GM19455 (cell line): ENCODE data around the gene SPRYD3.
"Not testable (repeated sequence)": the region's sequence is repeated elsewhere in the genome, so short reads cannot be mapped to it uniquely, and the experiment has no call there.

ENCODE experiments used
- ATAC-seq: cut with Tn5 transposase; IDR thresholded peaks from one replicate; pipeline ENCODE4 v1.9.1; 2021; ENCODE audit not compliant: unreplicated experiment

Gene SPRYD3

DNA sequence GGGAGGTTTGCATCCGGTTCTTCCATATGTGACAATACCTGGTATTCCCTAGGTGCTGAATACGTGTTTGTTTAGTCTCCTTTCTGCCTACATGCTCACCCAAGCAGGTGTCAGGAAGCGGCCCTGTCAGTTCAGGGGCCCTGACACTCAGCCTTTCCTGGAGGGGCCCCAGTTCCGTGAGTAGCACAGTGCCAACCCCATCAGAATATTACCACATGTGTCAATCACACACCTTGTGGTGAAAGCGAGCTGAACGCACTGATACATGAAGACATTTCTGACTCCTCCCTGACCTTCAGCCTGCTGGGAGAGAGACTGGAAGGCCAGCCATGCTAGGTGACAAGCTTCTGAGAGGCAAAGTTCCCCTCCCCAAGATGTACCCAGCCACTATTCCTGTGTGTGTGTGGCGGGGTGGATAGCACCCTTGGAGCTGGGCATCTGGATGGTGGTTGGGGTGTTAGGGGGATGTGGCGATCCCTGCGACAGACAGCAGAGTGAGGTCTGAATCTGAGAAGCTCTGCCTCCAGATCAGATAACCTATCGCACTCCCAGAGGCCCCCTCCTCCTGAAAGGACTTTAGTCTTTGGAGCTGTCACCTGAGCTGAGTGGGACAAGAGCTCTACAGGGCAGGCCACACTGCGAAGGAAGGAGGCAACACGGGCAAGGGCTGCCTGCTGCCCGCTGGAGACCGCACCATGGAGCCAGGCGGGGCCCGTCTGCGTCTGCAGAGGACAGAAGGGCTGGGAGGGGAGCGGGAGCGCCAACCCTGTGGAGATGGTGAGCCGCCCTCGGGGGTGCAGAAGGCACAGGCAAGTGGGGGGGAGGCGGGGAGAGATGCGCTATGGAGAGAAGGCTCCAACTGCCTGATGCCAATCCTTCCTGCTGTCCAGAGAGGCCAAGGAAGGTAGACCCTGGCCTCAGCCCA lies 24.0 kb upstream of the SPRYD3 start, which contains the start of gene SOAT2:
TSS of gene SOAT2 (plus strand) at position 604 of the 925 bp plus-strand sequence. CDS start at position 696, 92 bp downstream.
- ATAC-seq, result no peak

DNA sequence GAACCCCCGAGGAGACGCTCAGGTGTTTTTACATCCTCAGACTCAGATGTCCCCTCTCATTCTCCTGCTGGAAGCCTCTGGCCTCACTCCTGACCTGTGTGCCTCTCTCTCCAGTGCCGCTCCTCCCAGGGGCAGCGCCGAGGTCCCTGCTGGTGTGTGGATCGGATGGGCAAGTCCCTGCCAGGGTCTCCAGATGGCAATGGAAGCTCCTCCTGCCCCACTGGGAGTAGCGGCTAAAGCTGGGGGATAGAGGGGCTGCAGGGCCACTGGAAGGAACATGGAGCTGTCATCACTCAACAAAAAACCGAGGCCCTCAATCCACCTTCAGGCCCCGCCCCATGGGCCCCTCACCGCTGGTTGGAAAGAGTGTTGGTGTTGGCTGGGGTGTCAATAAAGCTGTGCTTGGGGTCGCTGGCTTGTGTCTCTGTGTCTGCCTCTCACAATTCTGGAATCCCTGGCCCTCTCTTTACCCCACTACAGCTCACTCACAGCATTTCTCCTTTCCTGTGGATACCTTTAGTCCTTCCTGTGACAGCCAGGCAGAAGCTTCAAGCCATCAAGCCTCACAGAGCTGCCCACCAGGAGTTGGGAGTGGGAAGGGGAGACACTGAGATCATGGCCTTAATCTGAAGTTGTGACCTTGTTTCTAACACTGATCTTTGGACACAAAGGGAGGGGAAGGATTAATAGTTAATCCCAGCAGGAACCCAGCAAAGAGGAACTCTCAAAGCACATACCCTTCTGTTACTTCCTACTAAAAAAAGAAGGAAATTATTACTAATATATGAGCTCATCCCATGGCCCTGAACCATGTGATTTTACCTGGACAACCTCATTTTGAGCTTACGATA lies 23.0 kb upstream of the SPRYD3 start:
- ATAC-seq, result no peak

DNA sequence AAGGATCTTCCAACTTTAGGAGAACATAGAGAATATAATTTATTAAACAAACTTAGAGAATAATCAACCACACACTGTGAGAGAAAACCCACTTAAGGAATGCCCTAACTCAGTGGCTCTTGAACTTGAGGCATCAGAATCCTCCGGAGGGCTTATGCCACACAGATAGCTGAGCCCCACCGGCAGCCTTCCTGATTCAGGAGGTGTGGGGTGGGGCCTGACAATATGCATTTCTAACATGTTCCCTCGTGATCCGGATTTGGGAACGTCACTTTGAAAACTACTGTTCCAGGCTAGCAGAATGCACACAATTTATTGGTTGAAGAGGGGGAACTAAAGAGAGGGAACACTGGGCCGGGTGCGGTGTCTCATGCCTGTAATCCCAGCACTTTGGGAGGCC lies 22.1 kb upstream of the SPRYD3 start:
- ATAC-seq, result no peak

DNA sequence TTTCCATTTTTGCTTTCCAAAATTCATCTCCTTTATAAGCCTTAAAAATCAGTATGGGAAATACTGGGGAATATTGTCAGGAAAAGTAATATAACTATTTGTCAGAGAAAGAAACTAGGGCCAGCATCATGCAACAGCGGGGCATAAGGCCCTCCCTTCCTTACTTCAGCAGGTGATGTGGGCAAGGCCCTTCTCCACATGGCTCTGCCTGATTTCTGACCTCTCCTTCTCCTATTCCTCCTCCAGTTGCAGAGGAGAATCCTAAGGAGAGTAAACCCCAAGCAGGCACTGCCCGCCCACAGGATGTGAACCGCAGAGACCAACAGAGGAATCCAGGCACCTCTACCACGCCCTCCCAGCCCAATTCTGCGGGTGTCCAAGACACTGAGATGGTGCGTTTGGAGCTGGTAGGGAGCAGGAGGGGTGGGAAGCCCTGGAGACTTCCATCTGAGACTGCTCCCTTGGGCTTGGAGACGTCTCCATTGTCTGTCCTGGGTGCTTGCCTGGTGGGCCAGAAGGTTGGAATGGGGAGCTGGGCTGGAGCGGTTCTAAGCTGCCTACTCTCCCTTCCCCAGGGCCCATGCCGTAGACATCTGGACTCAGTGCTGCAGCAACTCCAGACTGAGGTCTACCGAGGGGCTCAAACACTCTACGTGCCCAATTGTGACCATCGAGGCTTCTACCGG lies 21.4 kb upstream of the SPRYD3 start:
- ATAC-seq, result no peak

DNA sequence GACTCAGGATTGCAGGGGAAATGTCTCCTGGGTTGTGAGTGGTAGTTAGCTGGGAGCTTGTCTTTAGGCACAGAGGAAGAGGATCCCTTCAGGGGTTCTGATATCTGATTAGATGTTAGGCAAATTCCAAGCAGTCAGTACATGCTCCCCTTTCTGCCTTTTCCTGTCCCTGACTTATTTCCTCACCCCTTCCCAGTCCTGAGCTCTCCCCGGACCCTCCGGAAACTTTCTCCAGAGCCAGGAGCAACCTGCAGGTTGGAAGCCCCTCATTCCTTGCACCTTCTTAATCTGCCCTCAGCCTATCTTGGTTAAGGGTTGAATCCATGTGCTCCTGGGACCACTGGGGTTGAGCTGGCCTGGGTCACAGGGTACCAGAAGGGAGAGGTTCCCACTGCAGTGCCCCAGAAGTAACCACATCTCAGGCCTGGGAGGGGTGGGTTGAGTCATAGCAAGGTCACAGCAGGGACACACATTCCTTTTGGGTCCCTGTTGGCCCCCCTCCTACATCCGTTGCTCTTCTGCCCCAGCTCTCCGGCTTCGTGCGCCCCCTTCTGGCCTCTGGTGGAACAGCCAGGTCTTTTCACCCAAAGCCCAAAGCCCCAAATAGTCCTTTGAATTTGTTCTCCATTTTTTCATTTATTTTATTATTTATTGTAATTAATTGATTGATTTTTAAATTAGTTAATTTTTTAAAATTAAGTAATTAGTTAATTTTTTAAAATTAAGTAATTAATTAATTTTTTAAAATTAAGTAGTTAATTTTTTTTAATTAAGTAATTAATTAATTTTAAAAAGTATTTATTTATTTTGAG lies 20.1 kb upstream of the SPRYD3 start:
- ATAC-seq, result no peak

DNA sequence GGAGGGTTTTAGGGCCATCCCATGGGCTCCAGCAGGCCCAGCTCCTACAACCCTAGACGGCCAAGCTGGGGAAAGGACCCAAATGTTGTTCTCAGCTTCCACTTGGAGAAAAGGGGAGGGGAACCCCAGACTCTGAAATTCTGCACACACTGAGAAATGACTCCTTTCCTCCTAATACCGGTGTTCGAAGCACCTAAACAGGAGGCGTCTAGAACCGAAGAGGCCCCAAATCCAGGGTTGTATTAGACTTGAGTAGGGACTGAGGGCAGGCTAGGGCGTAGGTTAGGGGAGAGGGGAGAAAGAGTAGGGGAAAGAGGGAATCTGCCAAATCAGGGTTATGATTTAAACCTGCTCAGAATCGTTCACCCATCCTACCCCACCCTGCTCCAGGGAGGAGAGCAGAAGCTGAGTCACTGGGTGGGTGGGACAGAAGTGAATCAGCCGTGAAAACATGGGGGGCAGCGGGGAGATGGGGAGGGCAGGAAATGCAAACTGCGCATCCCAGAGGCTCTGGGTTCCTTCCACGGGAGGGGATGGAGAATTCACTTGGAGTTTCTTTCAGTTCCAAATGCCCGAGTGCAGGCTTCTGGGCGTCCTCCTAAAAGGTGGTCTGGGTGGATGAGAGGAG lies 19.3 kb upstream of the SPRYD3 start:
- ATAC-seq, result no peak

DNA sequence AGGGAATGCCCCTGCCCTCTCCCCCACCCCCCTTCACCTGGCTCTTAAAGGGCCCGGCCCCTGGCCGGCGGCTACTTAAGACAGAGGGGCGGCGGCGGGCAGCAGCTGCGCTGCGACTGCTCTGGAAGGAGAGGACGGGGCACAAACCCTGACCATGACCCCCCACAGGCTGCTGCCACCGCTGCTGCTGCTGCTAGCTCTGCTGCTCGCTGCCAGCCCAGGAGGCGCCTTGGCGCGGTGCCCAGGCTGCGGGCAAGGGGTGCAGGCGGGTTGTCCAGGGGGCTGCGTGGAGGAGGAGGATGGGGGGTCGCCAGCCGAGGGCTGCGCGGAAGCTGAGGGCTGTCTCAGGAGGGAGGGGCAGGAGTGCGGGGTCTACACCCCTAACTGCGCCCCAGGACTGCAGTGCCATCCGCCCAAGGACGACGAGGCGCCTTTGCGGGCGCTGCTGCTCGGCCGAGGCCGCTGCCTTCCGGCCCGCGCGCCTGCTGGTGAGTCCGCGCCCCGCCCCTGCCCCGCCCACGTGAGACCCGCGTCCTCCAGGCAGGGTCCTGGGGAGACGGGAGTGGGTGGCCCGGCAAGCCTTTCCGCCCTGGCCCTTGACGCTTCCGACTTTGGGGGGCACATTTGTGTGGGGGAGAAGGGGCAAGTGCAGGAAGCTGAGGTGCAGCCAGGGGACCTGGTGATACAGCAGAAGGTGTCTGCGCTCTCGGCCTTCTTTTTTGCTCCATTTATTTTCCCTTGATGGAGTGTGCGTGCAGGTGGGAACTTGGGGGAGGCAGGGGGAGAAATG lies 18.6 kb upstream of the SPRYD3 start, which contains the start of gene IGFBP6:
TSS of gene IGFBP6 (plus strand) at position 104 of the 790 bp plus-strand sequence. CDS start at position 155, 51 bp downstream.
- no peak for ATAC-seq

DNA sequence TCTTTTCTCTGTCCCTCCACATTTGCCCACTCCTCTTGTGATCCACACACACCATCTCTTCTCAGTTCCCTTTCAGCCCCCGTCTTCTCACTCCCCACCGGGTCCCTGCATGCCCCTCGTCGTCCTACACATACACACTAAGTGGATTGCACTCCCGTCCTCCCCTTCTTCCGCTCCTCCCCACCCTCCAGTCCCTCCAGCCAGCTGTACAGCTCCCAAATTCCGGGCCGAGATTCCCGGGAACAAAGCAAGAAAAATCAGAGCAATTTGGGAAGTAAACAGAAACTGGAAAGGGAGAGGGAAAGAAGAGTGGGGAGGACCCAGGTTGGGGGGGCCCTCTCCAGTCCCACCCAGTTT lies 18.0 kb upstream of the SPRYD3 start:
- ATAC-seq, result no peak

DNA sequence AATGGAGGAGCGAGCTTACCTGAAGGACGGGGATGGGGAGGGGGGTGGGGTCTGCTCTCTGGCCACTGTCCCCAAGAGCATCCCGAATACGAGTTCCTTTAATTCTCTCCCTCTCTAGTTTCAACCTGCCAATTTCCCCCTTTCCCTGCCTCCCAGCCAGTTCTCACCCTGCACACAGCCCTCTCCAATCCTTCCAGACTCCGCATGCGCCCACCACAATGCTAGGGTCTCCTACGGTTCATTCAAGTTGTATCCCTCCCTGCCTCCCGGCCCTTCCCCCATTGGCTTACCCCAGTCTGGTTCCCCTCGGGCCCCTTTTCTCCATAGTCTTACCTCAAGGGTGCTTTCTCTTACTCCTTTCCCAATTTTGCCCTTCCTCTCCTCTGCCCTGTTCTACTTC lies 17.6 kb upstream of the SPRYD3 start:
- no peak for ATAC-seq

DNA sequence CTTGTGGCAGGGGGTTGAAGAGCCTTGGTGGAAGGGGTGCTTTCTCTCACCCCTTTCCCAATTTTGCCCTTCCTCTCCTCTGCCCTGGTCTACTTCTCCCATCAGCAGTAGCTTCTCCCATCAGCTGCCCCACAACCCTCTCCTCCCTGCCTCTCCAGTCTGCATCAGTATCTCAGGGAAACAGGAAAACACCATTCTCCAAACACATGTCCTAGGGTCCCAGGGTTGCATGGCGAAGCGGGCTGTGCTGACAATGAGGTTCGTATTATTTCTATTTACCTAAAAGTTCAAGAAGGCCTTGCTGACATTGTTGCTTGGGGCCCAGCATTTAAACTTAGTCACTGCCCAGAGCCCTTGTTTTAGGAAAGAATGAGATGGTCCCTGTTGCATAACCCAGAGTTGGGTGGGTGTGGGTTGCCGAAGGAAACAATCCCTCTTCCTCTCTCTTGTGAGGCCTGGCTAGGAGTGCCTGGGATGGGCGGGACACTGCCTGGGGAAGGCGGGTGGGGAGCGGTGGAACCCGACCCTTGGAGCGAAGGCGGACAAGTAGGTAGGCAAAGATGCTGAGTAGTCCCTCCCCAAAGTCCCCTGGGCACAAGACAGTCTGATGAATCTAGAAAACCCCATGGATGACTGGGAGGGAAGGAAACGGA lies 17.0 kb upstream of the SPRYD3 start:
- ATAC-seq, result no peak

DNA sequence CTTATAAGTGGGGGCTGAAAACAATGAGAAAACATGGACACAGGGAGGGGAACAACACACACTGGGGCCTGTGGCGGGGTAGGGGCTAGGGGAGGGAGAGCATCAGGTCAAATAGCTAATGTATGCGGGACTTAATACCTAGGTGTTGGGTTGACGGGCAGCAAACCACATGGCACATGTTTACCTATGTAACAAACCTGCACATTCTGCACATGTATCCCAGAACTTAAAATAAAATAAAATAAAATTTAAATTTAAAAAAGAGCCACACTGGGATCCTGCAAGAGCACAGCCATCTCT lies 16.4 kb upstream of the SPRYD3 start:
- not testable (repeated sequence) for ATAC-seq

DNA sequence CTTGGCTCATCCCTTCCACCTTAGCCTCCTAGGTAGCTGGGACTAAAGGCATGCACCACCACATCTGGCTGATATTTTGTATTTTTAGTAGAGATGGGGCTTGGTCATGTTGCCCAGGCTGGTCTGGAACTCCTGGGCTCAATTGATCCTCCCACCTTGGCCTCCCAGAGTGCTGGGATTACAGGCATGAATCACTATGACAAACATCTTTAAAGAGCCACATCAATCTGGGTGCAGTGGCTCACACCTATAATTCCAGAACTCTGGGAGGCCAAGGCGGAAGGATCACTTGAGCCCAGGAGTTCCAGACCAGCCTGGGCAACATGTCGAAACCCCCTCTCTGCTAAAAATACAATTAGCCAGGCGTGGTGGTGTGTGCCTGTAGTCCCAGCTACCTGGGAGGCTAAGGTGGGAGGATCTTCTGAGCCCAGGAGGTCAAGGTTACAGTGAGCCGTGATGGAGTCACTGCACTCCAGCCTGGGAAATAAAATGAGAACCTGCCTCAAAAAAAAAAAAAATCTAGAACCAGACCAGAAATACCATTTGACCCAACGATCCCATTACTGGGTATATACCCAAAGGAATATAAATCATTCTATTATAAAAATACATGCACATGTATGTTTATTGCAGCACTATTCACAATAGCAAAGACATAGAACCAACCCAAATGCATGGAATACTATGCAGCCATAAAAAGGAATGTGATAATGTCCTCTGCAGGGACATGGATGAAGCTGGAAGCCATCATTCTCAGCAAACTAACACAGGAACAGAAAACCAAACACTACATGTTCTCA lies 15.8 kb upstream of the SPRYD3 start:
- ATAC-seq, result not testable (repeated sequence)

DNA sequence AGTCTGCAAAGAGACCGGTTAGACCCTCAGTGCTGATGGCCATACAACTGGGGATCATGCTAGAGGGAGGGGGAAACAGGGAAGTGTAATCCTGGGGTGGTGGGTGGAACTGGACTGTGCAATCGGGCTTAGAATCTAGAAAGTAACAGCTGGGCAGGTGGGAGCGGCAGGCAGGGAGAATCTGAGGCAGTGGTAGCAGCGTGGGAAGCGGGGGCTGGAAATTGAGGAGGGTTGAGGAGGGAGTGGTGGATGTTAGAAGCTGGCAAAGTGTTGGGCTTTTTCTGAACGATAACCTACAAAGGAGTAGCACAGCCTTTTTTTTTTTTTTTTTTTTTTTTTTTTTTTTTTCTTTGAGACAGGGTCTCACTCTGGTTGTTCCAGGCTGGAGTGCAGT lies 15.2 kb upstream of the SPRYD3 start:
- ATAC-seq, result no peak

DNA sequence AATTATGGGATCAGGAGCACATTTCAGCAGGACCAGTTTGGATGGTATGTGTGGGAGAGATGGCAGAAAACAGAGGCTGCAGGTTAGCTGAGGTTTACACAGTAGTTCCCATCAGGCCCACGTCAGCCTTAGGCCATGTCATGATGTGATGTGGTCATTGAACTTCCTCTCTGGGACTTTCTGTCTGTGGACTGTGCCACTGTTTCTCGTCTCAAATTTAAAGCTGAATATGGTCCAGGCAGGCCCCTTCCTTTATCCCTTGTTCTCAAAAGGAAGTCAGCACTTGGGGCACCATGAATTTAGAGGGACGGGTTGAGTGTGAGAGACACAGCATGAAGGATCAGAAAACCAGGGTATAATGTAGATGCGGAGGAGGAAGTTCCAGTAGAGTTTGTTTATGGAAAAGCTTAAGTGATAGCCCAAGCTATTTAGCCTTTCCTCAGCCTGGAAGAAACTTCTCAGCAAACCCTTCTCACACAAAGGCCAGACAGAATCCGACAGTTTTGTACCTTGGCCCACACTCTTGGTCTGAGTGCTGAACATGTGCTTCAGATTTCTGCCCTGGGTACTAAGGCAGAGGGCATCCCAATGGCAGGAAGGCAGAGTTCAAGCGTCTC lies 14.7 kb upstream of the SPRYD3 start:
- ATAC-seq, result no peak

DNA sequence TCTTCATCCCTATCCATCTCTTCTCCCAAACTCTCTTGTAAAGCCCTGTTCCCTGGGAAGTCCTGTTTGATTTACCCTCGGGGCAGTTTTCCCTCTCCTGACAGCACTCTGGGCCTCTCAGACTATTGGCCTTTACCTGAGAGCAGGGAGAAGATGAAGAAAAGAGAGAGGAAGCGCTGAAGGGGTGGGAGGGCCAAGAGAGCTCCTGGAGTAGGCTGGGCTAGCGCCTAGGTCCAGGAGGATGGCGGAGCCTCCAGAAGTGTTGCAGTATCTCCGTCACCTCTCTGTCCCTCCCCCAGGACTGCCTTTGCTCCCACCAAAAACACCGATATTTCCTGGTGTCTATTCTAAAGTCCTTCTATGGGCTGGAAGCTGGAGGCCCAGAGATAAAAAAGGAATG lies 12.6 kb upstream of the SPRYD3 start:
- no peak for ATAC-seq

DNA sequence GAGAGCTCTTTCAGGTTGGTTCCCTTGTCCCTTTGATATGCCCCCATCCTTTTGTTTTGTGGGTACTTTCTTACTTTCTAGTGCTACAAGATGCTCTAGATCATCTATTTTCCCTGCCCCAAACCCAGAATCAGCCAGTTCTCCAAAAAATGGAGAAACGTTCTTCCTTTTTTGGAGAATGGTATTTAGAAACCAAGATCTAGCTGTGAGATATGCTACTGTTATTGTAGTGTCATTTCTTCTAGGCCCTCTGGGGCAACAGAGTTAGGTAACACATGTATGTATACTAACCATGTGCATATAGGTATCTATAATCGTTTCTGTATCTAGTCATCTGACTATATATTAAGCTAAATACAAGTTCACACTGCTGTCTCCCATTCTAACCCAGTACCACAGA lies 11.4 kb upstream of the SPRYD3 start:
- ATAC-seq, result no peak

DNA sequence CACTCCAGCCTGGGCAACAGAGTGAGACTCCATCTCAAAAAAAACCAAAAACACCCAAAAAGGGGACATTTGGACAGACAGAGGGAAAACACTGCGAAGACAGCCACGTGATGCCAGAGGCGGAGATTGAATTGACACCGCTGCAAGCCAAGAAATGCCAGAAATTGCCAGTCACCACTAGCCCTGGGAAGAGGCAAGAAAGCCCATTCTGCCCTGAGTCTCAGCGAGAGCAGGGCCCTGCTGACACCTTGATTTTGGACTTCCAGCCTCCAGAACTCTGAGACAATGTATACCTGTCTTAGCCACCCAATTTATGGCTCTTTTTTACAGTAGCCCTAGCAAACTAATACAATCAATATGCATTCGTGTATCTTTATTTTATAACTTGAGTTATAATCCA lies 10.9 kb upstream of the SPRYD3 start:
- no peak for ATAC-seq

DNA sequence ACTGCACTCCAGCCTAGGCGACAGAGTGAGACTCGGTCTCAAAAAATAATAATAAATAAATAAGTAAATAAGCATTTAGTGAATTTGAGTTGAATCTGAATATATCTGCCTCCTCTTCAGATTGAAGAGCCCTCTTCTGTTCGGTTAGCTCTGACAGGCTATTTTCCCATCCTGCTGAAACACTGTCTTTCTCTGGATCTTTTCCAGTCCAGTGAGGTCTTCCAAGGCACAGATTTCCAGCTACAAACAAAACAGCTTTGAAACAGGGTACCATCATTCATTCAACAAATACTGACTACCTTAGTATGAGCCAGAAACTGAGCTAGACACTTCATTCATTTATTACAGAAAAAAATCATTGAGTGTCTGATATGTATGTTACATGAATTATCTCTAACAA lies 7.2 kb upstream of the SPRYD3 start:
- ATAC-seq, result no peak
